Gastroesophageal sphincter (tissue), 4 donors: Measurements from ENCODE around the gene EARS2. TPM values are rescaled to one million over a fixed set of nuclear protein-coding genes. Genes with fewer than 3 reads are reported as not detected.
"Not testable (repeated sequence)": the region's sequence is repeated elsewhere in the genome, so short reads cannot be mapped to it uniquely, and the experiment has no call there.

Source experiments
- ATAC-seq: fragments of 150-250 bp; one replicate; pipeline ENCODE4 v1.9.1; 2016; ENCODE audit warnings: mild to moderate bottlenecking, moderate library complexity
- H3K27ac ChIP-seq, 4 donors: fragments of 200-600 bp; sonication (generic) in 3 of 4; 1 replicate in 3 of 4; 2 replicates in 1 of 4; pipeline ENCODE4 v1.5.1; 2016 to 2019
- H3K27me3 ChIP-seq: fragments of 200-600 bp; sonication (generic); one replicate; pipeline ENCODE4 v1.5.1; 2019
- H3K36me3 ChIP-seq, 2 donors: fragments of 200-600 bp; sonication (generic); one replicate each; pipeline ENCODE4 v1.5.1; 2019; ENCODE audit warnings: control low read depth in 1 of 2
- H3K4me1 ChIP-seq, 3 donors: fragments of 200-600 bp; sonication (generic); 1 replicate in 2 of 3; 2 replicates in 1 of 3; pipeline ENCODE4 v1.5.1; 2016 to 2019; ENCODE audit warnings: control low read depth in 2 of 3
- H3K4me3 ChIP-seq, 2 donors: fragments of 200-600 bp; sonication (generic); one replicate each; pipeline ENCODE4 v1.5.1; 2019; ENCODE audit warnings: mild to moderate bottlenecking in 1 of 2, moderate library complexity in 1 of 2
- H3K9me3 ChIP-seq, 3 donors: fragments of 200-600 bp; sonication (generic); one replicate each; pipeline ENCODE4 v1.5.1; 2017 to 2019; ENCODE audit warnings: control low read depth in 2 of 3
- CTCF ChIP-seq, 4 experiments: fragments of 200-600 bp in 2 of 4; fragments of 450-650 bp in 2 of 4; sonication (generic) in 1 of 4; IDR thresholded peaks; one replicate each; pipeline ENCODE4 v1.5.1; 2017 to 2019; ENCODE audit warnings: antibody characterized with exemption in 4 of 4, mild to moderate bottlenecking in 2 of 4, moderate library complexity in 2 of 4
- EP300 ChIP-seq: sonication (generic); formaldehyde crosslinking; IDR thresholded peaks from one replicate; pipeline ENCODE4 v1.6.1; 2017; ENCODE audit warnings: antibody characterized with exemption, mild to moderate bottlenecking
- POLR2A ChIP-seq, 2 donors: fragments of 450-650 bp; IDR thresholded peaks; one replicate each; pipeline ENCODE4 v1.6.1; 2017; ENCODE audit warnings: antibody characterized with exemption in 2 of 2, mild to moderate bottlenecking in 2 of 2, moderate library complexity in 1 of 2
- POLR2AphosphoS5 ChIP-seq: sonication (generic); formaldehyde crosslinking; IDR thresholded peaks from one replicate; pipeline ENCODE4 v1.6.1; 2017; ENCODE audit warnings: antibody characterized with exemption
- WGBS, 2 donors: methylation state at CpG; one replicate each; pipeline ENCODE4 v1.1.5; 2018; ENCODE audit warnings: low coverage in 1 of 2; 5-methylcytosine and 5-hydroxymethylcytosine counted together
- total RNA-seq, 4 donors: library from RNA; depleted of rRNA; stranded (reverse); fragments of >200 nt; gene quantifications; one replicate each; pipeline ENCODE4 v1.1.0, GENCODE V29; 2016

EARS2 gene
- total RNA-seq, 4 donors from 2014 or later, result 9.5 to 28.5 (median 18.8) TPM

GRCh38 chr16:23485841-23486240 is 71.3 kb downstream of the EARS2 start:
- Histone ChIP-seq H3K4me3 (no peak overlapping the region), H3K27me3 (no peaks in the 10 kb centered on the region), H3K27ac (no peak overlapping the region), H3K9me3 (no peaks in the 10 kb centered on the region), H3K4me1 (no peaks in the 10 kb centered on the region), H3K36me3 (peaks cover 0 to 100% of the 10 kb centered on the region in 2 donors)
- WGBS, 2 donors, result 90% methylated on average over 3 of the region's 8 CpGs; no CpG with 5 or more reads in 1 of the 2 donors
- ATAC-seq, result no peak
- TF ChIP-seq CTCF (IDR thresholded peaks at IDR 0.05) (no peak), EP300 (no peak), POLR2AphosphoS5 (no peak), POLR2A (IDR thresholded peaks at IDR 0.05) (no peak)

GRCh38 chr16:23485257-23485614 is 71.9 kb downstream of the EARS2 start:
- Histone ChIP-seq H3K36me3 (peaks cover 0 to 100% of the 10 kb centered on the region in 2 donors), H3K4me1 (no peaks in the 10 kb centered on the region), H3K4me3 (no peak overlapping the region), H3K9me3 (no peaks in the 10 kb centered on the region), H3K27me3 (no peaks in the 10 kb centered on the region), H3K27ac (no peak overlapping the region)
- no peak for ATAC-seq
- 75 to 85% methylated on average over 2 of the region's 2 CpGs for WGBS, 2 donors
- no peak for TF ChIP-seq EP300

- ATAC-seq, result no peak
- no peaks in the 10 kb centered on the region for H3K9me3 ChIP-seq
- no peak overlapping the region for H3K27ac ChIP-seq
- H3K4me1 ChIP-seq, result no peaks in the 10 kb centered on the region
- H3K27me3 ChIP-seq, result no peaks in the 10 kb centered on the region
- peaks cover 0 to 100% of the 10 kb centered on the region in 2 donors for H3K36me3 ChIP-seq
- H3K4me3 ChIP-seq, result no peak overlapping the region
- WGBS, 2 donors, result 68 to 78% methylated on average over 7 to 8 of the region's 8 CpGs
- no peak for TF ChIP-seq CTCF (IDR thresholded peaks at IDR 0.05)
Measured at GRCh38 chr16:23484510-23485256, 72.5 kb downstream of the EARS2 start.

- not testable (repeated sequence) for H3K27me3 ChIP-seq, H3K9me3 ChIP-seq, H3K27ac ChIP-seq, H3K4me1 ChIP-seq, ATAC-seq, H3K4me3 ChIP-seq
- H3K36me3 ChIP-seq, result peaks cover 0 to 100% of the 10 kb centered on the region in 2 donors
- 76 to 88% methylated on average over 1 to 6 of the region's 8 CpGs for WGBS, 2 donors
Measured at GRCh38 chr16:23483492-23483891, 73.7 kb downstream of the EARS2 start.

GRCh38 chr16:23482778-23483177 is 74.4 kb downstream of the EARS2 start:
- WGBS, 2 donors, result 63 to 92% methylated on average over 2 to 4 of the region's 14 CpGs
- Histone ChIP-seq H3K4me1 (no peaks in the 10 kb centered on the region), H3K27me3 (no peaks in the 10 kb centered on the region), H3K36me3 (peaks cover 0 to 100% of the 10 kb centered on the region in 2 donors), H3K4me3 (no peak overlapping the region), H3K27ac (no peak overlapping the region), H3K9me3 (no peaks in the 10 kb centered on the region)
- no peak for ATAC-seq
- no peak for TF ChIP-seq CTCF (IDR thresholded peaks at IDR 0.05)

- no peak overlapping the region for H3K27ac ChIP-seq
- H3K36me3 ChIP-seq, result peaks cover 0 to 100% of the 10 kb centered on the region in 2 donors
- 87% methylated on average over 3 of the region's 4 CpGs; no CpG with 5 or more reads in 1 of the 2 donors for WGBS, 2 donors
- no peaks in the 10 kb centered on the region for H3K9me3 ChIP-seq
- H3K27me3 ChIP-seq, result no peaks in the 10 kb centered on the region
- no peak for ATAC-seq
- H3K4me3 ChIP-seq, result no peak overlapping the region
- H3K4me1 ChIP-seq, result no peaks in the 10 kb centered on the region
- TF ChIP-seq CTCF (IDR thresholded peaks at IDR 0.05) (no peak), POLR2A (IDR thresholded peaks at IDR 0.05) (no peak), EP300 (no peak), POLR2AphosphoS5 (no peak)
Measured at GRCh38 chr16:23480257-23480656, 76.9 kb downstream of the EARS2 start.
